SHP77 (cell line): ENCODE data around the gene PHIP.
"Not testable (repeated sequence)": the region's sequence is repeated elsewhere in the genome, so short reads cannot be mapped to it uniquely, and the experiment has no call there.

Experiments
- DNase-seq, 2 experiments: peaks; one replicate each; lab custom pipeline; 2025; lab: John Stamatoyannopoulos, UW

PHIP gene

GRCh38 chr6:78925317-78925716, 152.7 kb downstream of the PHIP start:
- DNase-seq = no peak

DNA sequence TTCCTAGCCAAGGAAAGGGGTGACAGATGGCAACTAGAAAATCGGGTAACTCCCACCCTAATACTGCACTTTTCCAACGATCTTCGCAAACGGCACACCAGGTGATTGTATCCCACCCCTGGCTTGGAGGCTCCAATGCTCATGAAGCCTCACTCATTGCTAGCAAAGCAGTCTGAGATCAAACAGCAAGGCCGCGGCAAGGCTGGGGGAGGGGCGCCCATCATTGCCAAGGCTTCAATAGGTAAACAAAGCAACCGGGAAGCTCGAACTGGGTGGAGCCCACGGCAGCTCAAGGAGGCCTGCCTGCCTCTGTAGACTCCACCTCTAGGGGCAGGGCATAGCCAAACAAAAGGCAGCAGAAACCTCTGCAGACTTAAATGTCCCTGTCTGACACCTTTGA, 156.9 kb downstream of the PHIP start:
- not testable (repeated sequence) for DNase-seq

- no peak for DNase-seq
These were observed 160.3 kb downstream of the PHIP start for GRCh38 chr6:78917788-78918187.

DNA sequence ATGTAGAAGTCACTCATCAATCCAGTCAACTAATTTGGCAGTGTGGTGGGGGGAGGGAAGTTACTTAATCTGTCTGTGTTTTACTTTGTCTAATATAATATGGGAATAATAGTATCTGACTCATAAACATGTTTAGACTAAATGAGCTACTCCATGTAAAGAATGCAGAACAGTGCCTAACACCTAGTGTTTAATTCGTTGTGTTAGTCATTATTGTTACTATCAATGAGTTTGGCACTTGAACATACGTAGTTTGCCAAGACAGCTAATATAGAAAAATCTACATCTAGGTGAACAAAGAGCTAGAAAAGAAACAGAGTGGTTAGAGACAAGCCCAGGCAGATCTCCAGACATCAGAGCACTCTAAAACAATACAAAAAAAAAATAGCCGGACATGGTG, 161.6 kb downstream of the PHIP start:
- no peak for DNase-seq

DNA sequence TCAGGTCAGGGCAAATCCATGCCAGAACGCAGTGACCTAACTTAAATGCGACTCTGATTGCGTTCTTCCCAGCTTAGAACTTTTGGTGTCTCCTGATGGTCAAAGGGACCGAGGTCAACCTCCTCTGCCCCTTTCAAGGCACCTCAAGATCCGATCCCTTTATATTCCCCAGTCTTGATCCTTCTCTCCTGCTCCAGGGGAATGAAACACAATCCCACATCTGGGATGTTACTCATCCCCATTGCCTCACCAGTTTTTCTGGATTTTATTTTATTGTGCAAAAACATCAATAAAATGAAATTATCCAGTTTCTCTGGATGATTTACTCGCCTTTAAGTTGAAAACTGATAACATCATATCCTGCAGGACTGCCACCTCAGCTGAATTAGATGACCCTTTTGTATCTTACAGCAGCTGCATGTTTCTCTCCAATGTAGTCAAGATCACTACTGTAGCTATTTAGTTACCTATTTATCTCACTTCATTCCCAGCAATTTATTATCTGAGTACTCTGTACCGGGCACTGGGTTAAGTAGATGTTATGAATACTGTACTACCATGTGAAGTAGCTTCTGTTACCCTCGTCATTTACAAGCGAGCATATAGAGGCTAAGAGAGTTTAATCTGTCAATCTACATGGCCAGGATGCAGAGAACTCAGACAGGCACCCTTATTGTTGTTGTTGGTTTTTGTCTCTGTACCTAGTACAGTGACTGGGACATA, 166.7 kb downstream of the PHIP start:
- DNase-seq = no peak

- no peak for DNase-seq
These were observed 167.4 kb downstream of the PHIP start for GRCh38 chr6:78910591-78911171.

GRCh38 chr6:78910010-78910409, 168.0 kb downstream of the PHIP start:
- DNase-seq = no peak

DNA sequence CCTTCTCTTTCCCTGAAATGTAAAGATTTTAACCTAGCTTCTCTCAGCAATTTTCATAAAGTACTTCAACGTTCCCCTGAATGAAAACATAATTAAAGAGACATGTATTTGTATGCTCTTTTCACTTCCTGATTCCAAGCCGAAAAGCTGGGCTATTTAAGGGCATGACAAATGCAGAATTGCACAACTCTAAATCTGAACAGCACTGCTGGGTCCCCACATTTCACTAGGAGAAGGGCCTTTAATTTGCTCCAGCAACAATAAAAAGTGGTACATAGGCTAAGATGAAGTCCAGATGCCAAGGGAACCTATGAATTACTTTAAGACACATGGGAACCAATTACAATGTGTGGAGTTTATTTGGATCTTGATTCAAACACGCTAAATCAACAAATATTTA, 168.7 kb downstream of the PHIP start:
- DNase-seq = no peak

DNA sequence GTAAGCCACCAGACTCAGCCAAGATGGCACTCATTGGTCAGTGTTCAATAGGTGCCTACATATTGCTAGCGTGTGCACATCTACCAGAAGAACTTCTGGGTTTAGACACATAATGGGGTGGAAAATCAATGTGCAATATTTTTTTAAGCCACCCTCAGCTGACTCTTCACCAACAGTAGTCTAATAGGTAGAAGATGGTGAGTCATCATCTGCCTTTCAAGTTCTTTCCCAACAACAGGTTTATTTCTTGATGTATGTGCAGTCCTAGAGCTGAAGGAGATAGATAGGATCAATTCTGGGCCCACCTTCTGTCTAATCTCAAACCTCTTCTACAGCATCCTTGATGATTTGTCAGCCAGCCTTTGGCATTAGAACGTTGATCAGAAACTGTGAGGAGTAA, 169.4 kb downstream of the PHIP start:
- DNase-seq = no peak

- DNase-seq = no peak
These were observed 181.8 kb downstream of the PHIP start for GRCh38 chr6:78896227-78896626.

GRCh38 chr6:78889901-78890300, 188.2 kb downstream of the PHIP start:
- DNase-seq = not testable (repeated sequence)
